Astrocyte of the hippocampus (primary cell): ENCODE measurements around the gene GOLGA6L24.
"Not testable (repeated sequence)": the region's sequence is repeated elsewhere in the genome, so short reads cannot be mapped to it uniquely, and the experiment has no call there.

Experiments used
- DNase-seq: peaks from one replicate; pipeline ENCODE4 v3.0.0; 2011; ENCODE audit warnings: low read depth, low spot score

Gene GOLGA6L24, protein sequence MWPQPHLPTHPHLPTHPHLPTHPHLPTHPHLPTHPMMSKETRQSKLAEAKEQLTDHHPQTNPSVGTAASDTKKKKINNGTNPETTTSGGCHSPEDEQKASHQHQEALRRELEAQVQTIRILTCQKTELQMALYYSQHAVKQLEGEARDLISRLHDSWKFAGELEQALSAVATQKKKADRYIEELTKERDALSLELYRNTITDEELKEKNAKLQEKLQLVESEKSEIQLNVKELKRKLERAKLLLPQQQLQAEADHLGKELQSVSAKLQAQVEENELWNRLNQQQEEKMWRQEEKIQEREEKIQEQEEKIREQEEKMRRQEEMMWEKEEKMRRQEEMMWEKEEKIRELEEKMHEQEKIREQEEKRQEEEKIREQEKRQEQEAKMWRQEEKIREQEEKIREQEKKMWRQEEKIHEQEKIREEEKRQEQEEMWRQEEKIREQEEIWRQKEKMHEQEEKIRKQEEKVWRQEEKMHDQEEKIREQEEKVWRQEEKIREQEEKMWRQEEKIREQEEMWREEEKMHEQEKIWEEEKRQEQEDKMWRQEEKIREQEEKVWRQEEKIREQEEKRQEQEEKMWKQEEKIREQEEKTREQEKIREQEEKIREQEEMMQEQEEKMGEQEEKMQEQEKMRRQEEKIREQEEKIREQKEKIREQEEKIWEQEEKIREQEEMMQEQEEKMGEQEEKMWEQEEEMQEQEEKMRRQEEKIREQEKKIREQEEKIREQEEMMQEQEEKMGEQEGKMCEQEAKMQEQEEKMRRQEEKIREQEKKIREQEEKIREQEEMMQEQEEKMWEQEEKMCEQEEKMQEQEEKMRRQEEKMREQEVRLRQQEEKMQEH

DNA sequence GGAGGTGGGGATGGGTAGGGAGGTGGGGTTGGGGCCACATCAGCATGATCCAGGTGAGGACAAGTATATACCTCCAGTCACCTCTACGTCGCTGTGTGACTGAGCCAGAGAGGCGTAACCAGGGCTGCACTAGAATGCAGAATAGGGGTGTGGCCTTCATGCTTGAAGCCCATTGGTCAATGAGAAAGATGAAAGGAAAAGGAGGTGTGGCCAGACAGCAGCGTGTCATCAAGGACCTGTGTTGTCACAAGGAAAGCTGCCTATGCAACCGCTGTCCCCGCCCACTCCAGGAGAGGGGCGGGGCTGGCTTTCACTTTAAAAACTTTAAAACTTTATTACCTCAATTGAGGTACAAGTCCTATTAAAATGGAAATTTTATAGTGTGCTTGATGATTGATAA lies at the start of gene GOLGA6L24:
Gene GOLGA6L24 (minus strand): TSS at position 101 of the 400 bp plus-strand sequence. CDS start 61 bp downstream, at position 40.
- not testable (repeated sequence) for DNase-seq

DNA sequence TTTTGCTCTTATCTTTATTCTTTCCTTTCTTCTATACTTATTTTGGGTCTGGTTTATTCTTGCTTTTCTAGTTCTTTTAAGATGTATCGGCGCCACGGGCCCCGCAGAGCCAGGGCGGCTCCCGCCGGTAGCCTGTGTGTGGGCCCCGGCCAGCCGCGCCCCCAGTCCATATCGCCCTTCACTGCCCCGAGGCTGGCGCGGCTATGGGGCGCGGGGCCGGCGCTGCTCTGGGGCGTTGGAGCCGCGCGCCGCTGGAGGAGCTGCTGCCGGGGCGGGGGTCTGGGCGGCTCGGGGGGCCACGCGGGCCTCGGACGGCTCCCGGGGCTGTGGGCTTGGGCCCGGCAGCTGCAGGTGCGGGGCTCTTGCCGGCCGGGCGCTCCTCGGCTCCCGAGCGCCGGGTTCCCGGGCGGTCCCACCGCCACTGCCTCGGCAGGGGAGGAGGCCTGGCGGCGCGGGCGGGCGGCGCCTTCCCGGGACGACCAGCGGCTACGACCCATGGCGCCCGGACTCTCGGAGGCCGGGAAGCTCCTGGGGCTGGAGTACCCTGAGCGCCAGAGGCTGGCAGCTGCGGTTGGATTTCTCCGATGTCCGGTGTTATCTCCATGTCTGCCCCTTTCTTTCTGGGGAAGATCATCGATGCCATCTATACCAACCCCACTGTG lies 45.0 kb upstream of the GOLGA6L24 start:
- not testable (repeated sequence) for DNase-seq

DNA sequence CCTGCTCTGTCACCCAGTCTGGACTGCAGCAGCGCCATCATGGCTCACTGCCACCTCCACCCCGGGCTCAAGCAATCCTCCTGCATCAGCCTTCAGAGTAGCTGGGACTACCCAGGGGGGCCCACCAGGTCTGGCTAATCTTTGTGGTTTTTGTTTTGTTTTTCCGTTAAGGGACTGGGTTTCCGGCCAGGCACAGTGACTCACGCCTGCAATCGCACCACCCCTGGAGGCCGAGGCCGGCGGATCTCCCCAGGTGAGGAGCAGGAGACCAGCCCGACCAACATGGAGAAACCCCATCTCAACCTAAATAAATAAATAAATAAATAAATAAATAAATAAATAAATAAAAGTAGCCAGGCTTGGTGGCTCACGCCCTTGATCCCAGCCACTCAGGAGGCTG lies 38.1 kb upstream of the GOLGA6L24 start:
- not testable (repeated sequence) for DNase-seq

DNA sequence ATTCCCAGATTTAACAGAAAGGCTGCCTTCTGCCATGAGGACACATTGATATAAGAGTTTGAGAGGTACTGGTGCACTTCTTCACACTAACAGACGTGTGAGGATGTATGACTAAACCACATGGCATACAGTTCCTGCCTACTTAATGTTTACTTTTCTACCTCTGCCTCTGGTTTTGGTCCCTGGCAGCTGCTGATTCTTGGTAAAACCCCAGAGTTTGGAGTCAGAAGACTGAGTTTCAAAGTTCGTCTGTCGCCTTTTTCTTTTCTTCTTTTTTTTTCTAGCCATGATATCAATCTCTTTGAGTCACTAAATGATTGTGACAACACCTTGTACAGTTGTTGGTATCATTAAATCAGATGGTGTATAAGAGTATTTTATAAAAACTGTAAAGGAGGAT lies 22.2 kb upstream of the GOLGA6L24 start:
- DNase-seq = not testable (repeated sequence)

GRCh38 chr15:28378364-28378763 lies 20.5 kb upstream of the GOLGA6L24 start, which contains the start of gene GOLGA8F:
TSS of gene GOLGA8F (plus strand) at chr15:28378664. CDS start at chr15:28378762, 98 bp downstream.
- not testable (repeated sequence) for DNase-seq

GRCh38 chr15:28365502-28365901 lies 7.6 kb upstream of the GOLGA6L24 start:
- DNase-seq = not testable (repeated sequence)

- not testable (repeated sequence) for DNase-seq
These were observed 35.7 kb downstream of the GOLGA6L24 start, which contains the start of gene HERC2 for GRCh38 chr15:28322129-28322588. TSS of gene HERC2 (minus strand) at chr15:28322179. CDS start at chr15:28321433, 746 bp downstream.

GRCh38 chr15:28321358-28322078 lies 36.4 kb downstream of the GOLGA6L24 start:
- DNase-seq = not testable (repeated sequence)

GRCh38 chr15:28319725-28320124 lies 38.2 kb downstream of the GOLGA6L24 start:
- not testable (repeated sequence) for DNase-seq

DNA sequence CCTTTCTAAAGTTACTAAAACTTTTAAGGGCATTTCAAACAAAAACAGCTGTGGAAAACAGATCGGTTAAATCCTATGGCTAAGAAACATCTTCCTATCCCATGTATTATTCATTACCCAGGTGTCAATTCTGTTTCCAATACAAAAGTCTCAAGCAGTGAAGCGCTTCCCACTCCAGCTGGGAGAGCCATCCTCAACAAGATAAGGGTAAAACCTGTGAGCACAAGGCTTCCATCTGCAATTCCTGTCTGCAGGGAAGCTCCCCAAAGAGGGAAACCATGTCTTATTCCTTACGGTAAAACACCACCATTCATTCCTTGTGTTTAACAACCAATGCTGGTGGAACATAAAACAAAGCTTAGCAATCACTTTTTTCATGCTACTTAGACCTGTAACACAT lies 39.1 kb downstream of the GOLGA6L24 start:
- DNase-seq = not testable (repeated sequence)

GRCh38 chr15:28318122-28318521 lies 39.8 kb downstream of the GOLGA6L24 start:
- DNase-seq = not testable (repeated sequence)

- DNase-seq = not testable (repeated sequence)
These were observed 40.9 kb downstream of the GOLGA6L24 start for GRCh38 chr15:28316958-28317357.

DNA sequence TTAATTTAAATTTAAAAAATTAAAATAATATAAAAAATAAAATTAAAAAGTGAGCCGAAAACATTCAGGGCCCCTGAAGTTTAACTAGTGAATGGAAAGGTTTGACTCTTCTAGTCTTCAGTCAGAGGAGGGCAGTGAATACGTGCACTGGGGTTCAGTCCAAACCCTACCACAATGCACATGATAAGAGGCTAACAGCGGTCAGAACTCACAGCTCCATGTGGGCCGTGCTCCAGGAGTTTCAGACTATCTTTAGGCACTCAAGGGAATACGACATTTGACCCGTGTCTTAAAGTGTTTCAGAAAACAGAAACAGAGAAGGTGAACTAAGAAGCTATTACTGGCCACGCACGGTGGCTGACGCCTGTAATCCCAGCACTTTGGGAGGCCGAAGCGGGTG lies 47.4 kb downstream of the GOLGA6L24 start:
- DNase-seq = not testable (repeated sequence)

DNA sequence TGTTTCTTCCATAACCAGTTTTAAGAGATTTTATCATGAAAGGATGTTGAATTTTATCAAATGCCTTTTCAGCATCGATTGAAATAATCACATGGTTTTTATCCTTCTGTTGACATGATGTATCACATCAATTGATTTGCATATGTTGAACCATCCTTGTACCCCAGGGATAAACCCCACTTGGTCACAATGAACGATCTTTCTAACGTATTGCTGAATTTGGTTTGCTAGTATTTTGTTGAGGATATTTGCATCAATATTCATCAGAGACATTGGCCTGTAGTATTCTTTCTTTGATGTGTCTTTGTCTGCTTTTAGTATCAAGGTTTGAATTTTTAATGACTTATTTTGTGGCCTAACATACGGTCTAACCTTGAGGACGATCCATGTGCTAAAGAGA lies 49.2 kb downstream of the GOLGA6L24 start:
- DNase-seq = not testable (repeated sequence)
